IMR-90 (cell line): ENCODE measurements around the gene CHAC1. TPM values are rescaled to one million over a fixed set of nuclear protein-coding genes. Genes with fewer than 3 reads are reported as not detected.

ENCODE experiments used
- ATAC-seq: fragments of 200-7000 bp; cut with Tn5 transposase; 2 replicates; pipeline ENCODE4 v1.9.1; 2020; ENCODE audit warnings: low read depth, mild to moderate bottlenecking, moderate library complexity
- BruUV-seq: library from RNA; stranded (reverse); fragments of 400-500 nt; replicated peaks from 2 replicates; lab custom pipeline; 2021; lab: Mats Ljungman, UMichigan
- CTCF ChIA-PET: fragments of 300-600 bp; formaldehyde crosslinking; extraction: SDS; loops from one replicate; lab custom pipeline; 2021; ENCODE audit warnings: antibody characterized with exemption; lab: Yijun Ruan, JAX
- POLR2A ChIA-PET: fragments of 300-600 bp; sonication (Branson Sonifier 250); formaldehyde crosslinking; loops from one replicate; lab custom pipeline; 2022; ENCODE audit warnings: antibody characterized with exemption; ENCODE audit not compliant: unreplicated experiment; lab: Charles Lee
- DNase-seq: peaks from one replicate; pipeline ENCODE4 v3.0.0; 2013
- H2AFZ ChIP-seq: replicated peaks from 2 replicates; pipeline ENCODE3; 2013; ENCODE audit warnings: low read length, mild to moderate bottlenecking; ENCODE audit not compliant: poor library complexity
- H2AK5ac ChIP-seq: 2 replicates; pipeline ENCODE4 v1.6.1; 2013; ENCODE audit warnings: low read depth, low read length, inconsistent platforms
- H2AK9ac ChIP-seq: replicated peaks from 2 replicates; pipeline ENCODE3; 2013; ENCODE audit warnings: mild to moderate bottlenecking, low read depth, low read length, moderate library complexity; ENCODE audit not compliant: poor library complexity
- H2BK120ac ChIP-seq: 2 replicates; pipeline ENCODE4 v1.6.1; 2013; ENCODE audit warnings: low read depth, low read length, inconsistent platforms
- H2BK15ac ChIP-seq: 3 replicates; pipeline ENCODE4 v1.6.1; 2013; ENCODE audit warnings: low read depth, low read length, inconsistent platforms
- H2BK20ac ChIP-seq: 2 replicates; pipeline ENCODE4 v1.6.1; 2013; ENCODE audit warnings: low read depth, mild to moderate bottlenecking, inconsistent platforms, low read length, moderate library complexity
- H2BK5ac ChIP-seq: 2 replicates; pipeline ENCODE4 v1.6.1; 2013; ENCODE audit warnings: mild to moderate bottlenecking, low read depth, low read length, inconsistent platforms; ENCODE audit not compliant: poor library complexity, severe bottlenecking
- H3K14ac ChIP-seq: replicated peaks from 2 replicates; pipeline ENCODE4 v1.6.1; 2013; ENCODE audit warnings: low read depth, low read length, inconsistent platforms
- H3K18ac ChIP-seq: 2 replicates; pipeline ENCODE4 v1.6.1; 2013; ENCODE audit warnings: low read depth, low read length, control low read depth
- H3K23ac ChIP-seq: 2 replicates; pipeline ENCODE4 v1.6.1; 2013; ENCODE audit warnings: low read depth, low read length, inconsistent platforms
- H3K27ac ChIP-seq: 2 replicates; pipeline ENCODE4 v1.5.1; 2013; ENCODE audit warnings: mild to moderate bottlenecking, control low read depth, low read length; ENCODE audit not compliant: insufficient read depth
- H3K27me3 ChIP-seq: 2 replicates; pipeline ENCODE4 v1.6.1; 2013; ENCODE audit warnings: low read length; ENCODE audit not compliant: control insufficient read depth, insufficient read depth
- H3K36me3 ChIP-seq: 2 replicates; pipeline ENCODE4 v1.6.1; 2013; ENCODE audit warnings: low read length, mixed read lengths; ENCODE audit not compliant: control insufficient read depth, insufficient read depth
- H3K4ac ChIP-seq: 2 replicates; pipeline ENCODE4 v1.6.1; 2013; ENCODE audit warnings: low read depth, low read length, inconsistent platforms
- H3K4me1 ChIP-seq: 2 replicates; pipeline ENCODE4 v1.6.1; 2013; ENCODE audit warnings: low read length, mixed read lengths; ENCODE audit not compliant: control insufficient read depth, insufficient read depth
- H3K4me2 ChIP-seq: 2 replicates; pipeline ENCODE4 v1.6.1; 2013; ENCODE audit warnings: low read depth, mild to moderate bottlenecking, control low read depth, low read length, moderate library complexity
- H3K4me3 ChIP-seq: 2 replicates; pipeline ENCODE4 v1.5.1; 2013; ENCODE audit warnings: low read depth, mild to moderate bottlenecking, control low read depth, low read length, moderate library complexity; ENCODE audit not compliant: insufficient read depth
- H3K56ac ChIP-seq: 2 replicates; pipeline ENCODE4 v1.6.1; 2013; ENCODE audit warnings: low read length, inconsistent platforms; ENCODE audit not compliant: insufficient read depth; ENCODE audit errors: extremely low read depth
- H3K79me1 ChIP-seq, 2 experiments: 2 replicates each; pipeline ENCODE4 v1.6.1; 2013; ENCODE audit warnings: low read length in 2 of 2, inconsistent platforms in 1 of 2, low read depth in 1 of 2
- H3K9ac ChIP-seq: 2 replicates; pipeline ENCODE4 v1.6.1; 2013; ENCODE audit warnings: low read depth, low read length, control low read depth
- H3K9me1 ChIP-seq: 2 replicates; pipeline ENCODE4 v1.6.1; 2013; ENCODE audit warnings: low read length, inconsistent platforms; ENCODE audit not compliant: insufficient read depth
- H3K9me3 ChIP-seq: 2 replicates; pipeline ENCODE4 v1.6.1; 2013; ENCODE audit warnings: low read length; ENCODE audit not compliant: control insufficient read depth, insufficient read depth
- H4K20me1 ChIP-seq: 2 replicates; pipeline ENCODE4 v1.6.1; 2013; ENCODE audit warnings: low read length, inconsistent platforms; ENCODE audit not compliant: insufficient read depth
- H4K5ac ChIP-seq: 2 replicates; pipeline ENCODE4 v1.6.1; 2013; ENCODE audit warnings: mild to moderate bottlenecking, low read depth, low read length, control low read depth
- H4K8ac ChIP-seq, 2 experiments: 2 replicates each; pipeline ENCODE4 v1.6.1; 2013; ENCODE audit warnings: low read depth in 2 of 2, low read length in 2 of 2, control low read depth in 1 of 2, inconsistent platforms in 1 of 2
- H4K91ac ChIP-seq: 2 replicates; pipeline ENCODE4 v1.6.1; 2013; ENCODE audit warnings: low read depth, low read length, inconsistent platforms; ENCODE audit not compliant: insufficient read depth
- MAZ ChIP-seq: IDR thresholded peaks from 2 replicates; pipeline ENCODE4 v1.6.1; 2012; ENCODE audit warnings: low read depth, mild to moderate bottlenecking, low read length, improper control_type of control experiment, moderate library complexity, borderline replicate concordance
- RFX5 ChIP-seq: IDR thresholded peaks from 2 replicates; pipeline ENCODE4 v1.8.0; 2012; ENCODE audit warnings: low read depth, mild to moderate bottlenecking, low read length, moderate library complexity
- WGBS, 2 experiments: methylation state at CpG; one replicate each; pipeline versions ENCODE4 v1.1.5 to v1.1.7; 2013; ENCODE audit warnings: missing lambda C conversion rate in 2 of 2; ENCODE audit not compliant: insufficient read length in 1 of 2; ENCODE audit errors: extremely low coverage in 2 of 2; 5-methylcytosine and 5-hydroxymethylcytosine counted together
- dilution Hi-C: fragments of 300-500 bp; cut with HindIII; formaldehyde crosslinking; loops from one replicate; pipeline ENCODE4 v1.14.3; 2018; ENCODE audit warnings: low sequenced_read_pairs; ENCODE audit not compliant: unreplicated experiment
- in situ Hi-C: fragments of 300-500 bp; cut with MboI; formaldehyde crosslinking; loops from 3 replicates; pipeline ENCODE4 v1.14.3; 2019; ENCODE audit warnings: low sequenced_read_pairs, inconsistent platforms, mixed read lengths
- intact Hi-C: fragments of 100-400 bp; cut with micrococcal nuclease; formaldehyde crosslinking; loops from 2 replicates; pipeline ENCODE4 v1.10.0; 2022
- polyA plus RNA-seq, 3 experiments: library from polyadenylated mRNA; depleted of rRNA; stranded (reverse); fragments of >200 nt; gene quantifications; 2 replicates each; pipeline ENCODE4 v1.2.3, GENCODE V29; 2012; ENCODE audit warnings: low replicate concordance in 1 of 3
- total RNA-seq: library from RNA; depleted of rRNA; stranded (reverse); fragments of >200 nt; gene quantifications from 2 replicates; pipeline ENCODE4 v1.2.3, GENCODE V29; 2012
- TF ChIP-seq, protein P1 (sequence below): fragments of 150-350 bp; IDR thresholded peaks from 2 replicates; pipeline ENCODE4 v1.6.1; 2016; ENCODE audit warnings: low read depth, mild to moderate bottlenecking, low read length, moderate library complexity, borderline replicate concordance

CHAC1 gene
- total and polyA plus RNA-seq, 2 of the 4 experiments (the other 2 are of a cell fraction): 51.3 to 77.8 TPM

- Histone ChIP-seq H4K20me1 (no peaks in the 10 kb centered on the region), H3K23ac (no peak overlapping the region), H2BK120ac (no peak overlapping the region), H2AK5ac (no peak overlapping the region), H4K91ac (no peak overlapping the region), H4K5ac (no peak overlapping the region), H2AFZ (no peak overlapping the region), H3K4me2 (no peak overlapping the region), H3K56ac (no peak overlapping the region), H3K9ac (no peak overlapping the region), H2BK20ac (no peak overlapping the region), H3K14ac (no peak overlapping the region), H3K27me3 (no peaks in the 10 kb centered on the region), H4K8ac (no peak overlapping the region), H3K9me1 (peaks cover 10% of the 10 kb centered on the region), H2BK5ac (no peak overlapping the region), H3K18ac (no peak overlapping the region), H3K4ac (no peak overlapping the region), H3K27ac (no peak overlapping the region), H3K79me1 (peaks cover 0 to 13% of the 10 kb centered on the region in 2 experiments; a peak in 2 of 4 replicates), H2BK15ac (no peak overlapping the region), H2AK9ac (no peak overlapping the region), H3K36me3 (no peaks in the 10 kb centered on the region), H3K9me3 (no peaks in the 10 kb centered on the region), H3K4me1 (peaks cover 8% of the 10 kb centered on the region), H3K4me3 (no peak overlapping the region)
- no CpG with 5 or more reads among the region's 2 CpGs for WGBS, 2 experiments
- CTCF ChIA-PET: no interaction called here
- DNase-seq (no peak), ATAC-seq (no peak)
- BruUV-seq: no TSS peak
- no peak for TF ChIP-seq MAZ
- TF ChIP-seq, protein P1, sequence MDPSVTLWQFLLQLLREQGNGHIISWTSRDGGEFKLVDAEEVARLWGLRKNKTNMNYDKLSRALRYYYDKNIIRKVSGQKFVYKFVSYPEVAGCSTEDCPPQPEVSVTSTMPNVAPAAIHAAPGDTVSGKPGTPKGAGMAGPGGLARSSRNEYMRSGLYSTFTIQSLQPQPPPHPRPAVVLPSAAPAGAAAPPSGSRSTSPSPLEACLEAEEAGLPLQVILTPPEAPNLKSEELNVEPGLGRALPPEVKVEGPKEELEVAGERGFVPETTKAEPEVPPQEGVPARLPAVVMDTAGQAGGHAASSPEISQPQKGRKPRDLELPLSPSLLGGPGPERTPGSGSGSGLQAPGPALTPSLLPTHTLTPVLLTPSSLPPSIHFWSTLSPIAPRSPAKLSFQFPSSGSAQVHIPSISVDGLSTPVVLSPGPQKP: no peak
- no peak for TF ChIP-seq RFX5
- in situ Hi-C loops: no loop called here
- dilution Hi-C loops: no loop called here
- POLR2A ChIA-PET: no interaction called here
- intact Hi-C loops: no loop called here
These were observed 41.6 kb upstream of the CHAC1 start for GRCh38 chr15:40911693-40912092.
